Fibroblast of lung (primary cell): ENCODE measurements around the gene GALNT2.

Source experiments
- CTCF ChIP-seq, 2 donors: IDR thresholded peaks in 1 of 2; conservative IDR thresholded peaks in 1 of 2; 1 replicate in 1 of 2; 2 replicates in 1 of 2; pipeline ENCODE4 v1.5.1; 2011 to 2012; ENCODE audit warnings: low read length in 2 of 2, control low read depth in 1 of 2, inconsistent platforms in 1 of 2, low read depth in 1 of 2, mild to moderate bottlenecking in 1 of 2
- EZH2 ChIP-seq: IDR thresholded peaks from 2 replicates; pipeline ENCODE4 v1.5.1; 2012; ENCODE audit warnings: low read length, control low read depth, mild to moderate bottlenecking; ENCODE audit errors: missing control alignments

- TF ChIP-seq CTCF (conservative IDR thresholded peaks at IDR 0.05 in 1 of 2, IDR thresholded peaks at IDR 0.05 in 1 of 2; ENCODE audit: low read depth in 1 of 2, low read length in 2 of 2): no peak
- TF ChIP-seq EZH2: no peak
Measured at GRCh38 chr1:230054092-230054749, 12.8 kb upstream of the GALNT2 start.
